Adrenal gland (tissue), 5 donors: ENCODE data around the gene MKKS.

Experiments
- POLR2A ChIP-seq, 2 donors: fragments of 450-650 bp; IDR thresholded peaks; one replicate each; pipeline ENCODE4 v1.6.1; 2017; ENCODE audit warnings: antibody characterized with exemption in 2 of 2, mild to moderate bottlenecking in 2 of 2, moderate library complexity in 1 of 2
- TF ChIP-seq, protein P1 (sequence below), 6 experiments: fragments of 450-650 bp in 4 of 6; fragments of 200-600 bp in 2 of 6; sonication (generic) in 1 of 6; IDR thresholded peaks; 1 replicate in 5 of 6; 2 replicates in 1 of 6; pipeline versions ENCODE4 v1.5.1 to v1.8.0; 2016 to 2021; ENCODE audit warnings: antibody characterized with exemption in 6 of 6, mild to moderate bottlenecking in 2 of 6, moderate library complexity in 1 of 6
- donor health status: DM: no; HTN: no; CAD: no.

DNA sequence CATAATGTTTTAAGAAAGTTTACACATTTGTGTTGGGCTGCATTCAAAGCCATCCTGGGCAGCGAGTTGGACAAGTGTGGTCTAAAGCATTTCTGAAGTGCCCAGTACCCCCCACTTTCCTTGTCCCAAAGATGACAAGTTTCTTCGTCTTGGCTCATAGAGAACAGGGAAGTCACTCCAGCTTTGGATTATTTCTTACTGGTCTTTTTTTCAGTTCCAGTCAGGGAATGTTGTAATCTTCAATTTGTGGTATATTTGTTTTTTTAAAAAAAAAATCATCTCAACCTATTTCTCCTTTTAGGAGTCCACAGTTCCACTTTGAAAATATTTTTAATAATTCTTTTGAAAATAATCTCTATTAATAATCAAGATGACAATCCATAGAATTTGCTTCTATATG lies 35.0 kb upstream of the MKKS start:
- TF ChIP-seq, protein P1, sequence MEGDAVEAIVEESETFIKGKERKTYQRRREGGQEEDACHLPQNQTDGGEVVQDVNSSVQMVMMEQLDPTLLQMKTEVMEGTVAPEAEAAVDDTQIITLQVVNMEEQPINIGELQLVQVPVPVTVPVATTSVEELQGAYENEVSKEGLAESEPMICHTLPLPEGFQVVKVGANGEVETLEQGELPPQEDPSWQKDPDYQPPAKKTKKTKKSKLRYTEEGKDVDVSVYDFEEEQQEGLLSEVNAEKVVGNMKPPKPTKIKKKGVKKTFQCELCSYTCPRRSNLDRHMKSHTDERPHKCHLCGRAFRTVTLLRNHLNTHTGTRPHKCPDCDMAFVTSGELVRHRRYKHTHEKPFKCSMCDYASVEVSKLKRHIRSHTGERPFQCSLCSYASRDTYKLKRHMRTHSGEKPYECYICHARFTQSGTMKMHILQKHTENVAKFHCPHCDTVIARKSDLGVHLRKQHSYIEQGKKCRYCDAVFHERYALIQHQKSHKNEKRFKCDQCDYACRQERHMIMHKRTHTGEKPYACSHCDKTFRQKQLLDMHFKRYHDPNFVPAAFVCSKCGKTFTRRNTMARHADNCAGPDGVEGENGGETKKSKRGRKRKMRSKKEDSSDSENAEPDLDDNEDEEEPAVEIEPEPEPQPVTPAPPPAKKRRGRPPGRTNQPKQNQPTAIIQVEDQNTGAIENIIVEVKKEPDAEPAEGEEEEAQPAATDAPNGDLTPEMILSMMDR (IDR thresholded peaks at IDR 0.05) = no peak
- TF ChIP-seq POLR2A (IDR thresholded peaks at IDR 0.05) = no peak
